Naive thymus-derived CD8-positive, alpha-beta T cell (primary cell): ENCODE results near the gene TRIOBP. TPM values are rescaled to one million over a fixed set of nuclear protein-coding genes. Genes with fewer than 3 reads are reported as not detected.
"Not testable (repeated sequence)": the region's sequence is repeated elsewhere in the genome, so short reads cannot be mapped to it uniquely, and the experiment has no call there.

Source experiments
- ATAC-seq, 2 donors: fragments of 150-1000 bp; cut with Tn5 transposase in 1 of 2; sonication (Bioruptor Pico), chemical (Tn5 transposase) in 1 of 2; 1 replicate in 1 of 2; 2 replicates in 1 of 2; pipeline ENCODE4 v1.10.0; 2021; ENCODE audit warnings: mild to moderate bottlenecking in 2 of 2, moderate library complexity in 2 of 2
- POLR2A ChIA-PET: fragments of 350-600 bp; sonication (Branson Sonifier 250); formaldehyde crosslinking; loops from one replicate; lab custom pipeline; 2021; ENCODE audit warnings: antibody characterized with exemption; lab: Charles Lee
- DNase-seq, 10 donors: peaks; one replicate each; pipeline versions ENCODE4 v3.0.0 to v3.0.0-alpha.2; 2020 to 2022
- H3K27ac Mint-ChIP-seq, 10 donors: one replicate each; pipeline ENCODE4 v1.8.0; 2020 to 2022; ENCODE audit warnings: mild to moderate bottlenecking in 10 of 10, mixed read lengths in 10 of 10, moderate library complexity in 4 of 10, inconsistent platforms in 1 of 10
- H3K27me3 Mint-ChIP-seq, 5 donors: one replicate each; pipeline ENCODE4 v1.8.0; 2021 to 2022; ENCODE audit warnings: mixed read lengths in 5 of 5
- H3K36me3 Mint-ChIP-seq, 3 donors: one replicate each; pipeline ENCODE4 v1.8.0; 2020 to 2022; ENCODE audit warnings: mixed read lengths in 3 of 3, mild to moderate bottlenecking in 2 of 3, inconsistent platforms in 1 of 3
- H3K4me1 Mint-ChIP-seq, 4 donors: one replicate each; pipeline ENCODE4 v1.8.0; 2021 to 2022; ENCODE audit warnings: mixed read lengths in 4 of 4
- H3K4me3 Mint-ChIP-seq, 10 donors: one replicate each; pipeline ENCODE4 v1.8.0; 2020 to 2022; ENCODE audit warnings: mild to moderate bottlenecking in 10 of 10, mixed read lengths in 10 of 10, moderate library complexity in 6 of 10, inconsistent platforms in 1 of 10
- H3K9me3 Mint-ChIP-seq, 9 donors: one replicate each; pipeline ENCODE4 v1.8.0; 2020 to 2022; ENCODE audit warnings: mixed read lengths in 9 of 9, mild to moderate bottlenecking in 3 of 9, inconsistent platforms in 1 of 9, moderate library complexity in 1 of 9
- polyA plus RNA-seq, 3 donors: library from polyadenylated mRNA; unstranded; fragments of 300-500 nt; fragmentation: Illumina TruSeq; gene quantifications; one replicate each; pipeline ENCODE4 v1.2.3, GENCODE V29; 2021
- total RNA-seq, 8 experiments: library from RNA in 2 of 8; stranded (reverse) in 2 of 8; gene quantifications; one replicate each; pipeline ENCODE4 v1.2.3 and lab custom pipeline; 2021 to 2026

The TRIOBP gene
- total and polyA plus RNA-seq, 5 experiments from 2014 or later: 7.8 to 30.9 (median 11.6) TPM

DNA sequence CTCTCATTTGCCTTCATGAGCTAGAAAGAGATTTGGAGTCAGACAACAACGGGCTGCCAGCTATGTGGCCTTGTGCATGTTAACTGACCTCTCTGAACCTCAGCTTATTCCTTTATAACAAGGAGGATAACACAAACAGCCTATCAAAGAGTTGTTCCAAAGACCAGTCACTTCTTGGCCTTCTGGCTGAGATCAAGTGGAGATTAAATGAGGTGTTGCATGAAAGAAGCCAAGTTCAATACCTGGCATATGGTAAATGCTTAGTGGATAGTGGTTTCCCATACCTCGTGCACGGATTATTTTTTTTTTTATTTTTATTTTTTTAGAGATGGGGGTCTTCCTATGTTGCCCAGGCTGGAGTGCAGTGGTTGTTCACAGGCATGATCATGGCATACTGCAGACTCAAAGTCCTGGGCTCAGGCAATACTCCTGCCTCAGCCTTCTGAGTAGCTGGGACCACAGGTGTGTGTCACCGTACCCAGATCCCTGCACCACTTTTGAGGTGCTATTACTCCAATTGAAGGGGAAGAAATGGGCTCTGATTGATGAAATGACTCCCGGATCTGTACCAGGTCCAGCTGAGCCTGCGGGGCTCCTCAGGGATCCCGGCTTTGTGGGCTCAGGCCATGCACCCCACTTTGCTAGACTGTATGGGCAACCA, 16.5 kb upstream of the TRIOBP start:
- Mint-ChIP-seq H3K27me3 (no peaks in the 10 kb centered on the region), H3K36me3 (no peaks in the 10 kb centered on the region), H3K4me1 (peaks cover 10 to 35% (median 33%) of the 10 kb centered on the region in 4 donors), H3K9me3 (no peaks in the 10 kb centered on the region), H3K27ac (peak overlapping the region in 7 of 10 donors; percentile 16 to 91 (median 72)), H3K4me3 (no peak overlapping the region)
- DNase-seq (no peak), ATAC-seq (no peak)
- POLR2A ChIA-PET: interaction anchor here (1.0 to 66.7 kb wide), 2 partner anchors 12 to 47 kb away, joined by 6 to 2283 read pairs; partner anchors contain the start of genes GGA1, PDXP and SH3BP1

DNA sequence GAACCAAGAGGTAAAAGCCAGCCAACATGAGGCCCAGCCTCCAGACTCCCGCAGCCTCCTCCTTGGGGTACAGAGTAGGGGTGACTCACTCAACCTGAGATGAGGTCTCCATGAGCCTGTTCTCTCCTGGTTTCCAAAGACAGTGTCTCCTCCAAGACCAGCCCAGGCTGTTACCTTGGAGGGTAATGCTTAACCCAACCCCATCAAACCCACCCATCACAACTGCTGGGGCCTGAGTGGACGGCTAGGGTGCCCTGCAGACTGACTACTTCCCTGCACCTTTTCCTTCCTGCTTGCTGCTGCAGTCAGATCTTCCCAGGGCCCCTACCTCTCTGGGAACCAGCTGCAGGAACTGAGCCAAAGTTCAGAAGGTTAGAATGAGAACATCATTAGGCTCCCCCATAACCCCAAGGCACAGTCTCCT, 15.8 kb upstream of the TRIOBP start:
- Mint-ChIP-seq H3K4me1 (peaks cover 8 to 36% (median 30%) of the 10 kb centered on the region in 4 donors), H3K27me3 (no peaks in the 10 kb centered on the region), H3K27ac (peak overlapping the region in 4 of 10 donors; percentile 47 to 83 (median 70)), H3K9me3 (no peaks in the 10 kb centered on the region), H3K4me3 (peak overlapping the region in 1 of 10 donors; percentile 52), H3K36me3 (no peaks in the 10 kb centered on the region)
- POLR2A ChIA-PET: interaction anchor here (1.2 to 66.7 kb wide), 3 partner anchors 7 to 168 kb away, joined by 5 to 2283 read pairs (median 71); partner anchors contain the start of genes GGA1, LGALS1, PDXP and SH3BP1
- DNase-seq (no peak), ATAC-seq (no peak)

DNA sequence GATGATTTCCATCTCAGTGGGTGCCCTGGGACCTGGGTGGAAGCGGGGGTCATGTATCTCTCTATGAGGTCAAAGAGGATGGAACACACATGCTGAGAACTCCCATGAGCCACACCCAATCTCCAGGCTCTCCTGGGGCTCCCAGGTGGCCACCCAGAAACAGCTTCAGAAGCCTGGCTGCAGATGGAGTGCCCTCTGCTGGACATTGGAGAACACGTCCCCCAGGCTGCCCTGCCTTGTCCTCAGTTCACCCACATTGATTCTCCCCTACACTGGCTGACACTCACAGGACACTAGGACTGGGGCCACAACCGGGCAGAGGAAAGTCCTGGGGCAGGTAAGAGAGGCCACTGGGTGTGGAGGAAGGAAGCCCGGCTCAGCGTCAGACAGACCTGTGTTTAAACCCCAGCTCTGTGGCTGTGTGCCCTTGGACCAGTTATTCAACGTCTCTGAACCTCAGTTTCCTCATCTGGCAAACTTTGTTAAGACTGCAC, 15.2 kb upstream of the TRIOBP start:
- H3K9me3 Mint-ChIP-seq: no peaks in the 10 kb centered on the region
- H3K27ac Mint-ChIP-seq: peak overlapping the region in 7 of 10 donors; percentile 20 to 89 (median 79)
- no peaks in the 10 kb centered on the region for H3K27me3 Mint-ChIP-seq
- peaks cover 8 to 38% (median 31%) of the 10 kb centered on the region in 4 donors for H3K4me1 Mint-ChIP-seq
- POLR2A ChIA-PET: interaction anchor here (0.6 to 66.7 kb wide), 4 partner anchors 7 to 167 kb away, joined by 5 to 2283 read pairs (median 40); partner anchors contain the start of genes GGA1, LGALS1, PDXP and SH3BP1
- no peaks in the 10 kb centered on the region for H3K36me3 Mint-ChIP-seq
- DNase-seq (peak; percentile 53 to 86 (median 72)), ATAC-seq (peak; percentile 10 to 19)
- peak overlapping the region in 2 of 10 donors; percentile 9 to 26 for H3K4me3 Mint-ChIP-seq

DNA sequence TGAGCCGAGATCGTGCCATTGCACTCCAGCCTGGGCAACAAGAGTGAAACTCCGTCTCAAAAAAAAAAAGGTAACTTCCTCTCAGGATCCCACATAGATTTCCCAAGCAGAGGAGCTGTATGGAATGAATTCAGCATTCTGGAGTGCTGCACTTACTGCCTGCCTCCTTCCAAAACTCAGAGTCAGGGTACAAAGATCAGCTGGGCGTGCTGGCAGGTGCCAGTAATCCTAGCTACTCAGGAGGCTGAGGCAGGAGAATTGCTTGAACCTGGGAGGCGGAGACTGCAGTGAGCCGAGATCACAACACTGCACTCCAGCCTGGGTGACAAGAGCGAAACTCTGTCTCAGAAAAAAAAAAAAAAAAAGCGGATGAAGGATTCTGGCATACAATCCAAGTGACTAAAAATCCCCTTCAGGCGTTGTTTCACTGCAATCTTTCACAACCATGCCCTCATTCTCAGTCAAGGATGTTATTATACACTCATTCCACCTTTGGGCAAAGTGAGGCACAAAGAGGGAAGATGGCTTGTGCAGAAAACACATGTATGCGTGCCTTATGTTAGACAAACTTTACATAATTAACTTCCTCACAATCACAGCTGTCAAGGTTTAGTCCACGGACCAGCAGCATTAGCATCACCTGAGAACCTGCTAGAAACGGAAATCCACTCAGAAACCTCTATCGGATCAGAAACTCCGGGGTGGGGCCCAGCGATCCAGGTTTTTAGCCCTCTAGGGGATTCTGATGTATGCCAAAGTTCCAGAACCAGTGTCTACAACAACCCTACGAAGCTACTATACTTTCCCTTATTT, 11.8 kb upstream of the TRIOBP start:
- H3K4me3 Mint-ChIP-seq: peak overlapping the region in 8 of 10 donors; percentile 18 to 98 (median 96)
- peak overlapping the region in 7 of 10 donors; percentile 11 to 98 (median 92) for H3K27ac Mint-ChIP-seq
- H3K4me1 Mint-ChIP-seq: peaks cover 14 to 40% (median 34%) of the 10 kb centered on the region in 4 donors
- ATAC-seq (no peak), DNase-seq (no peak)
- no peaks in the 10 kb centered on the region for H3K27me3 Mint-ChIP-seq
- H3K9me3 Mint-ChIP-seq: no peaks in the 10 kb centered on the region
- POLR2A ChIA-PET: interaction anchor here (0.6 to 66.7 kb wide), 3 partner anchors 11 to 95 kb away, joined by 8 to 2283 read pairs (median 71); partner anchors contain the start of genes GGA1, LGALS1, PDXP and SH3BP1
- peaks cover 0 to 21% (median 8%) of the 10 kb centered on the region in 3 donors for H3K36me3 Mint-ChIP-seq

DNA sequence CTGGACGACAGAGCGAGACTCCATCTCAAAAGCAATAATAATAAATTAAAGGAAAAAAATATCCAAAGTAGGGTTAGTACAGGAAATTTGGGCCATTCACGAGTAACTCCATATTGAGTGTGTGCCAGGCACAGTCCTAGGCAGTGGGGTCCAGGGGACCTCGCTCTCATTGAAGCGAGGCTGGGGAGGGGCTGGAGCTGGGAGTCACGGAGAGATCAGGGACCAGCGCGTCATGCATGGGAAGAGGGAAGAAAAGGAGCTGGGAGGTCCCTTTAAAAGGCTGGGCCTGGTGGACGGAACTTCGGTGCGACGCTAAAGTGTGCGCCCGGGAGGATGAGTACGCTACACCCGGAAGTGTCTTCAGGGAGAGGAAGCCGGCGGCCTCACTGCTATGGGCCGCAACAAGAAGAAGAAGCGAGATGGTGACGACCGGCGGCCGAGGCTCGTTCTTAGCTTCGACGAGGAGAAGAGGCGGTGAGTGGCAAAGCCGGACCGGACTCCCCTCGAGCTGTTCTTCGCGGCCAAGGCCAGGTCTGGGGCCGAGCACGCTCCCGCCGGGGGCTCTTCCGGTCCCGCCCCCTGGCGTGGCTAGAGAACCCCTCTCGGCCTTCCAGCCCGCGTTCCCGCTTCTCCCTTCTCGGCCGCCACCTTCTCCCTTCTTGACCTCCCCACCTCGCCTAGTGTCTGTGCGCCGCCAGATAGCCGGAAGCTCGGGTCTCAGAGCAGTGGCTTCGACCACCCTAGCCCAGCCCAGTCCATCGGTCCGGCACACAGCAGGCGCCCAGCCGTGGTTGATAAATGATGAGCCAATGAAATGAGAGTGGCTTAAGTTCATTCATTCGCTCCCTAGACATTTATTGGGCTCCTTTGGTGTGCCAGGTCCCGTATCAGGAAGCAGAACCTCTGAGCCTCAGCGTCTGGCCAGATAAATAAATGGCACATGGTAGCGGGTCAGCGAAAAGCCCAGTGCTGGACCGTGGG, 10.6 kb upstream of the TRIOBP start, which contains the start of gene NOL12:
NOL12 (plus strand) TSS at position 342 of the 981 bp plus-strand sequence; CDS start at position 392, 50 bp downstream.
- DNase-seq: peak; percentile 55 to 86 (median 73)
- POLR2A ChIA-PET: interaction anchor here (0.6 to 66.7 kb wide), 7 partner anchors 10 to 125 kb away, joined by 3 to 2283 read pairs (median 4); partner anchors contain the start of genes GGA1, LGALS1, PDXP and SH3BP1
- Mint-ChIP-seq H3K4me3 (peak within 1 kb of the TSS; percentile 88 to 98 (median 94)), H3K27me3 (no peaks in the 10 kb centered on the region), H3K27ac (peak within 1 kb of the TSS; percentile 92 to 99 (median 98)), H3K36me3 (peaks cover 0 to 33% (median 18%) of the 10 kb centered on the region in 3 donors), H3K4me1 (peaks cover 14 to 36% (median 34%) of the 10 kb centered on the region in 4 donors), H3K9me3 (no peaks in the 10 kb centered on the region)
- peak; percentile 91 to 92 for ATAC-seq

DNA sequence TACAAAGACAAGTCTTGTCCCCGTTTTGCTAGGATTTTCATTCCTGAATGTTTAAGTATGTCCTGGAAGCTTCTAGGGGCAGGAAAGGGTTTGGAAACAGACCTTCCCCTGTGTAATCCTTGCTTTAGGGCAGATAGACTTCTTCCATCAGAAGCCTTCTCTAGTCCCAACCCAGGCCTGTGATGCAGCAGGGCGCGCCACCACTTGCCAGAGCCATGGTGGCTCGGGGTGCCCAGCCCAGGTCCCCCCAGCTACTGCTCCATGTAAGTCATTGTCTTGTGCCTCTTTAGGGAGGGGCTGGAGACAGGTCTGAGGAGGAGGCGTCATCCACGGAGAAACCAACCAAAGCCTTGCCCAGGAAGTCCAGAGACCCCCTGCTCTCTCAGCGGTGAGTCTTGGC, 6.4 kb upstream of the TRIOBP start:
- POLR2A ChIA-PET: interaction anchor here (9.8 to 66.7 kb wide), 2 partner anchors 16 to 57 kb away, joined by 71 to 2283 read pairs; partner anchors contain the start of genes GGA1, LGALS1, PDXP and SH3BP1
- DNase-seq (no peak), ATAC-seq (no peak)
- peaks cover 13 to 30% (median 27%) of the 10 kb centered on the region in 4 donors for H3K4me1 Mint-ChIP-seq
- H3K27ac Mint-ChIP-seq: no peak overlapping the region
- H3K9me3 Mint-ChIP-seq: no peaks in the 10 kb centered on the region
- H3K27me3 Mint-ChIP-seq: no peaks in the 10 kb centered on the region
- H3K4me3 Mint-ChIP-seq: no peak overlapping the region
- H3K36me3 Mint-ChIP-seq: peaks cover 0 to 62% (median 37%) of the 10 kb centered on the region in 3 donors

DNA sequence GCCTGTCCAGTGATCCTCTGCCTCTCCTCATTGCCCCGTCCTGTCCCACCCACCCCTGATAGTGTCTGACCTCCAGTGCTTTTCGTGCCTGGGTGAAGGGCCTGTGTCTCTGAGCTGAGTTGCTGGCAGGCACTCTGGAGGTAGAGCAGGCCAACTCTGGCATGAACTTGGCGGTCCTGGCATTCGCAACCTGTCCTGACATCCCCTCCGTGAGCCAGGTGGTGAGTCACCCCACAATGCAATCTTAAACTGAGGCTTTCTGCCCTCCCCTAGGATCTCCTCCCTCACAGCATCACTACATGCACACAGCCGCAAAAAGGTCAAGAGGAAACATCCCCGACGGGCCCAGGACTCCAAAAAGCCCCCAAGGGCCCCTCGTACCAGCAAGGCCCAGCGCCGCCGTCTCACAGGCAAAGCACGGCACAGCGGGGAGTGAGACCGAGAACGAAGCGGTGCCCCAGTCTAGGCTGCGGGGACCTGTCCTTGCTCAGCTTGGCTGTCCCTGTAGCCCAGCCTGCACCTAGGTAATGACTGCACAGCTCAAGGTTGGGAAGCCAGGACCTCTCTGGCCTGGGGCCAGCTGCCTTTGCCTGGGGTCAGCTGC, 5.8 kb upstream of the TRIOBP start:
- H3K36me3 Mint-ChIP-seq: peaks cover 0 to 68% (median 37%) of the 10 kb centered on the region in 3 donors
- no peak overlapping the region for H3K4me3 Mint-ChIP-seq
- H3K9me3 Mint-ChIP-seq: no peaks in the 10 kb centered on the region
- POLR2A ChIA-PET: interaction anchor here (9.8 to 66.7 kb wide), 2 partner anchors 17 to 58 kb away, joined by 71 to 2283 read pairs; partner anchors contain the start of genes GGA1, LGALS1, PDXP and SH3BP1
- H3K27ac Mint-ChIP-seq: no peak overlapping the region
- no peaks in the 10 kb centered on the region for H3K27me3 Mint-ChIP-seq
- ATAC-seq: no peak
- DNase-seq: no peak
- peaks cover 15 to 30% (median 27%) of the 10 kb centered on the region in 4 donors for H3K4me1 Mint-ChIP-seq

DNA sequence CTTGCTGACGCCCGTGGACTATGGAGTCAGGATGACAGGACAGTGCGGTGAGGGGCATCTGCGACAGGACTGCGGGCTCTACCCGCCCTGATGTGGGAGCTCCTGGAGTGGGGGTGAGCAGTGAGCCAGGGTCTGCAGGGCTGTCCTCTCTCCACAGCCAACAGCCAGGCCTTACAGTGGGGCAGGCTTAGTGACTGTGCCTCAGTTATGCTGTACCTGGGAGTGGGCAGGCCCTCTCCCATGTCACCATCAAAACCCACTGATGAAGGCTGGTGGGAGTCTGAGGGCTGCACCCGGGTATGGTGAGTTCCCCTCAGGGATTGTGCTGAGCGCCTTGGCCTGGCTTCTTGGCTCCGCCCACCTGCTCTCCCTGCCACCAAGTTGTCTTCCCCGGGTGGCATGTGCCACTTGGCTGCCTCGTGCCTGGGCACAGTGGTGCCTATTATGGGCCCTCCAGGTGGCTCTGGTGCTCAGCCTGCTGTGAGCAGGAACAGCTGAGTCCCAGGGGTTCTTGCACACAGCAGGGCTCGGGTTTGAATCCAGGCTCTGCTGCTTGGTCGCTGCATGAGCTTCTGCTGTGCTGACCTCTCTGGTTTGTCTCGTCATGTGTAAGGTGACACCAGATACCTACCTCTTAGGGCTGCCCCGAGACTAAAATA, 4.1 kb upstream of the TRIOBP start:
- DNase-seq (no peak), ATAC-seq (no peak)
- Mint-ChIP-seq H3K9me3 (no peaks in the 10 kb centered on the region), H3K27ac (peak overlapping the region in 1 of 10 donors; percentile 32), H3K4me1 (peaks cover 18 to 25% (median 23%) of the 10 kb centered on the region in 4 donors), H3K4me3 (no peak overlapping the region), H3K36me3 (peaks cover 0 to 66% (median 36%) of the 10 kb centered on the region in 3 donors), H3K27me3 (no peaks in the 10 kb centered on the region)
- POLR2A ChIA-PET: interaction anchor here (66.7 kb wide), 1 partner anchor 59 kb away, joined by 2283 read pairs; the partner anchor contains the start of genes GGA1, PDXP and SH3BP1

DNA sequence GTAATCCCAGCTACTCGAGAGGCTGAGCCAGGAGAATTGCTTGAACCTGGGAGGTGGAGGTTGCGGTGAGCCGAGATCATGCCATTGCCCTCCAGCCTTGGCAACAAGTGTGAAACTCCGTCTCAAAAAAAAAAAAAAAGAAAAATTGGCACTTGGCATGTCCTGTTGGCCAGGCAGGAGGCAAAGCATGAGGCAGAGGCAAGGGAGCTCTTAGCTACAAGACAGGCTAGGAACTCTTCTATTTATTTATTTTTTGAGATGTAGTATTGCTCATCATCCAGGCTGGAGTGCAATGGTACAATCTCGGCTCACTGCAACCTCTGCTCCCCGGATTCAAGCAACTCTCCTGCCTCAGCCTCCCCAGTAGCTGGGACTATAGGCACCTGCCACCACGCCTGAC, 2.7 kb upstream of the TRIOBP start:
- H3K36me3 Mint-ChIP-seq: peaks cover 0 to 56% (median 30%) of the 10 kb centered on the region in 3 donors
- H3K27me3 Mint-ChIP-seq: not testable (repeated sequence)
- POLR2A ChIA-PET: interaction anchor here (0.6 to 66.7 kb wide), 3 partner anchors 26 to 206 kb away, joined by 3 to 2283 read pairs (median 3); partner anchors contain the start of genes GGA1, PDXP and SH3BP1

DNA sequence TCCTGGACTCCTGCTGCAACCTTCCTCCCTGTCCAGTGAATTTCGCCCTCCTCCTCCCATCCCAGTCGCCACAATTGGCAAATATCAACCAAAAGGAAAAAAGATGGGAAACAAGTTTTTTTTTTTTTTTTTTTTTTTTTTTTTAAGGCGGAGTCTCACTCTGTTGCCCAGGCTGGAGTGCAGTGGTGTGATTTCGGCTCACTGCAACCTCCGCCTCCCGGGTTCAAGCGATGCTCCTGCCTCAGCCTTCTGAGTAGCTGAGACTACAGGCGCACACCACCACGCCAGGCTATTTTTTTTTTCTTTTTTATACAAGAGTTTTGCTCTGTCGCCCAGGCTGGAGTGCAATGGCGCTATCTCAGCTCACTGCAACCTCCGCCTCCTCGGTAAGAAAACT, 590 bp upstream of the TRIOBP start:
- not testable (repeated sequence) for DNase-seq, H3K27me3 Mint-ChIP-seq, H3K9me3 Mint-ChIP-seq
- peaks cover 0 to 36% (median 19%) of the 10 kb centered on the region in 3 donors for H3K36me3 Mint-ChIP-seq
- H3K4me3 Mint-ChIP-seq: peak overlapping the region in 9 of 10 donors; percentile 17 to 71 (median 49)
- H3K4me1 Mint-ChIP-seq: peaks cover 12 to 18% (median 15%) of the 10 kb centered on the region in 4 donors
- H3K27ac Mint-ChIP-seq: peak overlapping the region in 5 of 10 donors; percentile 41 to 91 (median 66)
- POLR2A ChIA-PET: interaction anchor here (1.1 to 66.7 kb wide), 3 partner anchors 10 to 63 kb away, joined by 4 to 2283 read pairs (median 6); partner anchors contain the start of genes GGA1, NOL12, PDXP and SH3BP1
- peak in 1 of 2 donors; percentile 18 for ATAC-seq

More for the DNA sequence above, 2.7 kb upstream of the TRIOBP start:
- H3K4me1 Mint-ChIP-seq: peaks cover 13 to 18% (median 15%) of the 10 kb centered on the region in 4 donors
- not testable (repeated sequence) for H3K4me3 Mint-ChIP-seq, H3K9me3 Mint-ChIP-seq, ATAC-seq, H3K27ac Mint-ChIP-seq, DNase-seq
